NB4 (cell line): ENCODE measurements around the gene TECTA.

Source experiments
- MYC ChIP-seq: IDR thresholded peaks from 2 replicates; pipeline ENCODE4 v1.6.1; 2011; ENCODE audit warnings: low read depth, low read length
- POLR2A ChIP-seq: IDR thresholded peaks from 2 replicates; pipeline ENCODE4 v1.6.1; 2011; ENCODE audit warnings: mild to moderate bottlenecking; ENCODE audit not compliant: insufficient read length; ENCODE audit errors: extremely low read depth
- TF ChIP-seq, protein P1 (sequence below): IDR thresholded peaks from one replicate; pipeline ENCODE4 v1.5.1; 2012; ENCODE audit warnings: low read depth, low read length
- TF ChIP-seq, protein P2 (sequence below): IDR thresholded peaks from 2 replicates; pipeline ENCODE4 v1.6.1; 2011; ENCODE audit warnings: low read depth, low read length

DNA sequence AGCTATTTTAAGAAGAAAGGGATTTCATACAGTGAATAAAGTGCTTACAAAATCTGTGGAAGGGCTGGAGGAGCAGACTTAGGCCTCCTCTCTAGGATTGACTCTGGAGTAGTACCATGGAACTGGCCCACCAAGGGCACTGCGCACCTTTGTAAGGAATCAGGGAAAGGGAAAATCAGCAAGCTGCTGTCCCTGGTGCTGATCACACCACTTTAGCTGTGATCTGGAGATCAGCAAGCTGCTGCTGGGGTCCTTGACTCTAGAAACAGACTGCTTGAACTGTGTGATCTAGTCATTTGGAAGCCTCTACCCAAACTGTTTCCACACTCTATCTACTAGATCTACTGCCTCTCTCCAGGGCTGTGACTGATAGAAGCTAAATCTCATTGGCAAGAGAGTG lies 18.4 kb upstream of the TECTA start:
- TF ChIP-seq, protein P1, sequence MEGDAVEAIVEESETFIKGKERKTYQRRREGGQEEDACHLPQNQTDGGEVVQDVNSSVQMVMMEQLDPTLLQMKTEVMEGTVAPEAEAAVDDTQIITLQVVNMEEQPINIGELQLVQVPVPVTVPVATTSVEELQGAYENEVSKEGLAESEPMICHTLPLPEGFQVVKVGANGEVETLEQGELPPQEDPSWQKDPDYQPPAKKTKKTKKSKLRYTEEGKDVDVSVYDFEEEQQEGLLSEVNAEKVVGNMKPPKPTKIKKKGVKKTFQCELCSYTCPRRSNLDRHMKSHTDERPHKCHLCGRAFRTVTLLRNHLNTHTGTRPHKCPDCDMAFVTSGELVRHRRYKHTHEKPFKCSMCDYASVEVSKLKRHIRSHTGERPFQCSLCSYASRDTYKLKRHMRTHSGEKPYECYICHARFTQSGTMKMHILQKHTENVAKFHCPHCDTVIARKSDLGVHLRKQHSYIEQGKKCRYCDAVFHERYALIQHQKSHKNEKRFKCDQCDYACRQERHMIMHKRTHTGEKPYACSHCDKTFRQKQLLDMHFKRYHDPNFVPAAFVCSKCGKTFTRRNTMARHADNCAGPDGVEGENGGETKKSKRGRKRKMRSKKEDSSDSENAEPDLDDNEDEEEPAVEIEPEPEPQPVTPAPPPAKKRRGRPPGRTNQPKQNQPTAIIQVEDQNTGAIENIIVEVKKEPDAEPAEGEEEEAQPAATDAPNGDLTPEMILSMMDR = no peak
- TF ChIP-seq POLR2A = no peak
- TF ChIP-seq, protein P2, sequence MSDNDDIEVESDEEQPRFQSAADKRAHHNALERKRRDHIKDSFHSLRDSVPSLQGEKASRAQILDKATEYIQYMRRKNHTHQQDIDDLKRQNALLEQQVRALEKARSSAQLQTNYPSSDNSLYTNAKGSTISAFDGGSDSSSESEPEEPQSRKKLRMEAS = no peak
- TF ChIP-seq MYC = no peak
